Mesothelial cell of epicardium (in vitro differentiated cells): ENCODE measurements around the gene PIP5K1C. TPM values are rescaled to one million over a fixed set of nuclear protein-coding genes. Genes with fewer than 3 reads are reported as not detected.

Experiments
- DNase-seq, 2 experiments: peaks; one replicate each; pipeline ENCODE4 v3.0.0; 2021; ENCODE audit warnings: low spot score in 2 of 2; ENCODE audit not compliant: unreplicated experiment in 2 of 2
- H3K27ac Mint-ChIP-seq: 2 replicates; pipeline ENCODE4 v1.8.0; 2021; ENCODE audit warnings: mixed read lengths
- H3K27me3 Mint-ChIP-seq: 2 replicates; pipeline ENCODE4 v1.8.0; 2021; ENCODE audit warnings: low read depth, mixed read lengths
- H3K36me3 Mint-ChIP-seq: 2 replicates; pipeline ENCODE4 v1.8.0; 2021; ENCODE audit warnings: mixed read lengths
- H3K4me1 Mint-ChIP-seq: 2 replicates; pipeline ENCODE4 v1.8.0; 2021; ENCODE audit warnings: mixed read lengths
- H3K4me3 Mint-ChIP-seq: 2 replicates; pipeline ENCODE4 v1.8.0; 2021; ENCODE audit warnings: mild to moderate bottlenecking, moderate library complexity, mixed read lengths
- H3K9me3 Mint-ChIP-seq: 2 replicates; pipeline ENCODE4 v1.8.0; 2021; ENCODE audit warnings: mixed read lengths
- total RNA-seq: library from RNA; stranded (reverse); gene quantifications from 3 replicates; pipeline ENCODE4 v1.2.1, GENCODE V29; 2021
- TF ChIP-seq, protein P1 (sequence below): fragments of 200-600 bp; sonication (generic); IDR thresholded peaks from one replicate; pipeline ENCODE4 v1.5.0; 2021; ENCODE audit warnings: antibody characterized with exemption; ENCODE audit not compliant: unreplicated experiment

PIP5K1C gene
- total RNA-seq, 1 donor from 2014 or later: 45.7 TPM

GRCh38 chr19:3672993-3673392 is 27.3 kb downstream of the PIP5K1C start:
- no peak for DNase-seq
- H3K4me3 Mint-ChIP-seq: no peak overlapping the region
- peaks cover 25% of the 10 kb centered on the region for H3K4me1 Mint-ChIP-seq
- no peaks in the 10 kb centered on the region for H3K9me3 Mint-ChIP-seq
- TF ChIP-seq, protein P1, sequence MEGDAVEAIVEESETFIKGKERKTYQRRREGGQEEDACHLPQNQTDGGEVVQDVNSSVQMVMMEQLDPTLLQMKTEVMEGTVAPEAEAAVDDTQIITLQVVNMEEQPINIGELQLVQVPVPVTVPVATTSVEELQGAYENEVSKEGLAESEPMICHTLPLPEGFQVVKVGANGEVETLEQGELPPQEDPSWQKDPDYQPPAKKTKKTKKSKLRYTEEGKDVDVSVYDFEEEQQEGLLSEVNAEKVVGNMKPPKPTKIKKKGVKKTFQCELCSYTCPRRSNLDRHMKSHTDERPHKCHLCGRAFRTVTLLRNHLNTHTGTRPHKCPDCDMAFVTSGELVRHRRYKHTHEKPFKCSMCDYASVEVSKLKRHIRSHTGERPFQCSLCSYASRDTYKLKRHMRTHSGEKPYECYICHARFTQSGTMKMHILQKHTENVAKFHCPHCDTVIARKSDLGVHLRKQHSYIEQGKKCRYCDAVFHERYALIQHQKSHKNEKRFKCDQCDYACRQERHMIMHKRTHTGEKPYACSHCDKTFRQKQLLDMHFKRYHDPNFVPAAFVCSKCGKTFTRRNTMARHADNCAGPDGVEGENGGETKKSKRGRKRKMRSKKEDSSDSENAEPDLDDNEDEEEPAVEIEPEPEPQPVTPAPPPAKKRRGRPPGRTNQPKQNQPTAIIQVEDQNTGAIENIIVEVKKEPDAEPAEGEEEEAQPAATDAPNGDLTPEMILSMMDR: no peak
- no peaks in the 10 kb centered on the region for H3K36me3 Mint-ChIP-seq
- H3K27ac Mint-ChIP-seq: no peak overlapping the region
- no peaks in the 10 kb centered on the region for H3K27me3 Mint-ChIP-seq

GRCh38 chr19:3672575-3672948 is 27.7 kb downstream of the PIP5K1C start:
- no peaks in the 10 kb centered on the region for H3K27me3 Mint-ChIP-seq

GRCh38 chr19:3671680-3672574 is 28.3 kb downstream of the PIP5K1C start:
- Mint-ChIP-seq H3K36me3 (no peaks in the 10 kb centered on the region), H3K4me3 (no peak overlapping the region), H3K4me1 (peaks cover 25% of the 10 kb centered on the region), H3K27ac (peak overlapping the region; percentile 25), H3K27me3 (no peaks in the 10 kb centered on the region), H3K9me3 (no peaks in the 10 kb centered on the region)
- DNase-seq: no peak
- TF ChIP-seq, protein P1: no peak

More at GRCh38 chr19:3672575-3672948, 27.7 kb downstream of the PIP5K1C start:
- no peak for DNase-seq
- H3K4me1 Mint-ChIP-seq: peaks cover 25% of the 10 kb centered on the region
- H3K4me3 Mint-ChIP-seq: no peak overlapping the region
- no peaks in the 10 kb centered on the region for H3K9me3 Mint-ChIP-seq
- H3K27ac Mint-ChIP-seq: peak overlapping the region; percentile 25
- H3K36me3 Mint-ChIP-seq: no peaks in the 10 kb centered on the region
- TF ChIP-seq, protein P1: no peak

DNA sequence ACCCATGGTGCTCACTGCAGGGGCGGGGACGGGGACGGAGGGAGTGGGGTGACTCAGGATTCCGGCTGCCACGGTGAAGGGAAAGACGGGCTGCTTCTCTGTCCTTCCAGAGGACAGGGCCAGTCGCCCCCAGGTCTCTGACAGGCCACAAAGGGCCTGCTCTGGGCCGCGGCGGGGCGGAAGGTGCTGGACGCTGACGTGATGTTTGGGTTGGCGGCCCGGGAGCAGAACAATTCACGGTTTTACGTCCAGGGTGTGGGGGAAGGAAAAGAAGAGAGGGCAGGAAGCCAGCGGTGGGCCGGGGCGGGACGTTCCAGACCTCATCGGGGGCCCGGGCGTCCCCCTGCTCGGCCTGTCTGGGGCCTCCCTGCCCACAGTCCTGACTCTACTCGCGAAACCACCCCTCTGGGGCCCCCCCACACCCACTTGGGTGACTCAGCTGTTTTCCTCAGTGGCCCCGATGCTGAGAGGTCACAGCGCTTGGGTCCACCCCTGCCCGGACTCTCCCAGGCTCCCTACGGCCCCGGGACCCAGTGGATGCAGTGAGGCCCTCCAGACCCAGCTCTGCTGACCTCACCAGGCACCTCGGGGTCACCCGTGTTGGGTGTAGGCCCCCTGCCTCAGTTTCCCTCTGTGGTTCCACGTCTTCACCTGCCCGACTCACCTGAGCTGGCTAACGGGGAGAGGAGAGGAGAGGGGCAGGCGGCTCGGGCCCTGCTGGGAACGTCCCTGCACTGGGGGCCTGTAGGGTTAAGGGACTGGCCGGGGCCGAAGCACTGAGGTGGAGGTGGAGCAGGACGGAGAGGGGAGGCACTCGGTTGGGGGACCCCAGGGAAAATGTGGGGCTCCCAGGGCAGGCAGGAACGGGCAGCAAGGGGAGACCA is 29.2 kb downstream of the PIP5K1C start:
- H3K27me3 Mint-ChIP-seq: no peaks in the 10 kb centered on the region
- peak overlapping the region; percentile 81 for H3K27ac Mint-ChIP-seq
- no peaks in the 10 kb centered on the region for H3K9me3 Mint-ChIP-seq
- no peaks in the 10 kb centered on the region for H3K36me3 Mint-ChIP-seq
- TF ChIP-seq, protein P1: no peak
- H3K4me3 Mint-ChIP-seq: no peak overlapping the region
- DNase-seq: no peak
- peaks cover 25% of the 10 kb centered on the region for H3K4me1 Mint-ChIP-seq

- Mint-ChIP-seq H3K4me1 (peaks cover 25% of the 10 kb centered on the region), H3K27me3 (no peaks in the 10 kb centered on the region), H3K9me3 (no peaks in the 10 kb centered on the region), H3K36me3 (no peaks in the 10 kb centered on the region), H3K27ac (no peak overlapping the region), H3K4me3 (no peak overlapping the region)
- DNase-seq: no peak
- TF ChIP-seq, protein P1: no peak
These were observed 30.1 kb downstream of the PIP5K1C start for GRCh38 chr19:3669947-3670795.
